Thyroid gland (tissue), 4 donors: ENCODE results near the gene NT5C2. TPM values are rescaled to one million over a fixed set of nuclear protein-coding genes. Genes with fewer than 3 reads are reported as not detected.

Experiments
- DNase-seq, 2 donors: peaks; one replicate each; pipeline ENCODE4 v3.0.0-alpha.2; 2019
- H3K27ac ChIP-seq, 3 donors: fragments of 200-600 bp; sonication (generic); 1 replicate in 2 of 3; 2 replicates in 1 of 3; pipeline ENCODE4 v1.5.1; 2016 to 2019; ENCODE audit warnings: mild to moderate bottlenecking in 1 of 3, moderate library complexity in 1 of 3
- H3K27me3 ChIP-seq: fragments of 200-600 bp; sonication (generic); one replicate; pipeline ENCODE4 v1.5.1; 2019
- H3K36me3 ChIP-seq, 2 donors: fragments of 200-600 bp; sonication (generic); one replicate each; pipeline ENCODE4 v1.5.1; 2016 to 2019
- H3K4me1 ChIP-seq, 2 donors: fragments of 200-600 bp; sonication (generic); one replicate each; pipeline ENCODE4 v1.5.1; 2017 to 2019
- H3K4me3 ChIP-seq, 3 donors: fragments of 200-600 bp; sonication (generic); replicated peaks in 1 of 3; 1 replicate in 2 of 3; 2 replicates in 1 of 3; pipeline ENCODE4 v1.5.1; 2016; ENCODE audit warnings: mild to moderate bottlenecking in 1 of 3
- H3K9me3 ChIP-seq: fragments of 200-600 bp; sonication (generic); one replicate; pipeline ENCODE4 v1.5.1; 2017
- CTCF ChIP-seq, 6 experiments: fragments of 200-600 bp in 3 of 6; fragments of 450-650 bp in 3 of 6; sonication (generic) in 3 of 6; IDR thresholded peaks; one replicate each; pipeline ENCODE4 v1.5.1; 2016 to 2019; ENCODE audit warnings: antibody characterized with exemption in 6 of 6, mild to moderate bottlenecking in 2 of 6, inconsistent platforms in 1 of 6, moderate library complexity in 1 of 6
- POLR2A ChIP-seq, 2 donors: fragments of 450-650 bp; IDR thresholded peaks; one replicate each; pipeline ENCODE4 v1.6.1; 2017; ENCODE audit warnings: antibody characterized with exemption in 2 of 2, mild to moderate bottlenecking in 2 of 2, moderate library complexity in 1 of 2
- WGBS, 2 donors: methylation state at CpG; one replicate each; pipeline ENCODE4 v1.1.5; 2017; 5-methylcytosine and 5-hydroxymethylcytosine counted together
- intact Hi-C: fragments of 100-400 bp; cut with DNase I; formaldehyde crosslinking; loops from one replicate; pipeline ENCODE4 v1.15.1; 2023
- total RNA-seq, 4 donors: library from RNA; depleted of rRNA; stranded (reverse); fragments of >200 nt; gene quantifications; one replicate each; pipeline ENCODE4 v1.2.3, GENCODE V29; 2016

Gene NT5C2
- total RNA-seq, 4 donors from 2014 or later = 194 to 238 (median 214) TPM

GRCh38 chr10:103204353-103205255 is 11.5 kb upstream of the NT5C2 start:
- H3K36me3 ChIP-seq = no peaks in the 10 kb centered on the region
- no peaks in the 10 kb centered on the region for H3K9me3 ChIP-seq
- no peak overlapping the region for H3K4me3 ChIP-seq
- 49 to 52% methylated on average over 8 of the region's 8 CpGs for WGBS, 2 donors
- H3K27me3 ChIP-seq = no peaks in the 10 kb centered on the region
- peaks cover 15 to 17% of the 10 kb centered on the region in 2 donors for H3K4me1 ChIP-seq
- DNase-seq = no peak
- H3K27ac ChIP-seq = no peak overlapping the region
- TF ChIP-seq CTCF (IDR thresholded peaks at IDR 0.05) (no peak), POLR2A (IDR thresholded peaks at IDR 0.05) (no peak)
- intact Hi-C loops = no loop called here

DNA sequence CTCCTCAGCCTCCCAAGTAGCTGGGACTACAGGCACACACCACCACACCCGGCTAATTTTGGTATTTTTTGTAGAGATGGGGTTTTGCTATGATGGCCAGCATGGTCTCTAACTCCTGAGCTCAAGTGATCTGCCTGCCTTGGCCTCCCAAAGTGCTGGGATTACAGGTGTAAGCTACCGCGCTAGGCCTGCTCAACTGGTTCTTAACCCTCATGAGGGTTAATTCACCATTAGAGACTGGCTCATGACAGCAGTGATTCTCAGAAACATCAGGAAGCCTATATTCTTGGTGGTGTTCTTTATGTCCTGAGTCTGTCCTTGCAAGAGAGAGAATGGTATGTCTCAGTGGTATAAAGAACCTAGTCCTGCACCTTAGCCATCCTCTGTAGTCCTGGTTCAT is 10.4 kb upstream of the NT5C2 start:
- Histone ChIP-seq H3K9me3 (no peaks in the 10 kb centered on the region), H3K27ac (no peak overlapping the region), H3K36me3 (no peaks in the 10 kb centered on the region), H3K4me1 (peaks cover 15 to 17% of the 10 kb centered on the region in 2 donors), H3K27me3 (no peaks in the 10 kb centered on the region), H3K4me3 (no peak overlapping the region)
- DNase-seq = no peak
- TF ChIP-seq CTCF (IDR thresholded peaks at IDR 0.05) (no peak), POLR2A (IDR thresholded peaks at IDR 0.05) (no peak)
- intact Hi-C loops = no loop called here
- 98 to 100% methylated on average over 3 of the region's 3 CpGs for WGBS, 2 donors

- Histone ChIP-seq H3K4me3 (no peak overlapping the region), H3K27ac (no peak overlapping the region), H3K27me3 (no peaks in the 10 kb centered on the region), H3K4me1 (peaks cover 12 to 19% of the 10 kb centered on the region in 2 donors), H3K9me3 (no peaks in the 10 kb centered on the region), H3K36me3 (no peaks in the 10 kb centered on the region)
- WGBS, 2 donors = 82 to 87% methylated on average over 7 of the region's 7 CpGs
- intact Hi-C loops = no loop called here
- TF ChIP-seq CTCF (IDR thresholded peaks at IDR 0.05) (no peak), POLR2A (IDR thresholded peaks at IDR 0.05) (no peak)
- DNase-seq = no peak
Measured at GRCh38 chr10:103202319-103202718, 9.2 kb upstream of the NT5C2 start.

GRCh38 chr10:103199488-103199887 is 6.4 kb upstream of the NT5C2 start:
- H3K9me3 ChIP-seq = no peaks in the 10 kb centered on the region
- no peak for DNase-seq
- H3K27me3 ChIP-seq = no peaks in the 10 kb centered on the region
- WGBS, 2 donors = 91 to 94% methylated on average over 1 of the region's 1 CpG
- no peak overlapping the region for H3K27ac ChIP-seq
- TF ChIP-seq CTCF (IDR thresholded peaks at IDR 0.05) = no peak
- no peak overlapping the region for H3K4me3 ChIP-seq
- intact Hi-C loops = no loop called here
- H3K36me3 ChIP-seq = no peaks in the 10 kb centered on the region
- H3K4me1 ChIP-seq = peaks cover 5 to 21% of the 10 kb centered on the region in 2 donors

DNA sequence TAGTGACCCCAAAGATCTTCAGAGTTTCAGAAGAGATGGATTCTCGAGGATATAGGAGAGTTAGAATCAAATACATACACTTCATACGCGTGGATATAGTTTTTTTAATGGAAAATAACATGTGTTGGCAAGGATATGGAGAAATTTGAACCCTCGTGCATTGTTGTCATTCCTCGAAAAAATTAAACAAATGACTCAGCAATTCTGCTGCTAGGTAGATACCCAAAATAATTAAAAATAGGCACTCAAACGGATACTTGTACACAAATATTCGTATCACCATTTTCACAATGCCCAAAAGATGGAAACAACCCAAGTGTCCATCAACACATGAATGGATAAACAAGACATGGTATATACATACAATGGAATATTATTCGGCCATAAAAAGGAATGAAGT is 5.6 kb upstream of the NT5C2 start:
- 92 to 94% methylated on average over 8 of the region's 8 CpGs for WGBS, 2 donors
- no peaks in the 10 kb centered on the region for H3K9me3 ChIP-seq
- no peak overlapping the region for H3K4me3 ChIP-seq
- H3K36me3 ChIP-seq = no peaks in the 10 kb centered on the region
- intact Hi-C loops = no loop called here
- no peak for TF ChIP-seq CTCF (IDR thresholded peaks at IDR 0.05)
- TF ChIP-seq POLR2A (IDR thresholded peaks at IDR 0.05) = no peak
- no peak for DNase-seq
- no peaks in the 10 kb centered on the region for H3K27me3 ChIP-seq
- H3K4me1 ChIP-seq = peaks cover 9 to 25% of the 10 kb centered on the region in 2 donors
- no peak overlapping the region for H3K27ac ChIP-seq
